HepG2 (cell line): Measurements from ENCODE around the gene ZNF185. TPM values are rescaled to one million over a fixed set of nuclear protein-coding genes. Genes with fewer than 3 reads are reported as not detected.

Experiments
- ATAC-seq: fragments of 200-7000 bp; cut with Tn5 transposase; 3 replicates; pipeline ENCODE4 v1.9.1; 2020; ENCODE audit warnings: mild to moderate bottlenecking, moderate library complexity
- BruUV-seq: library from RNA; stranded (reverse); fragments of 400-500 nt; replicated peaks from 2 replicates; lab custom pipeline; 2021; lab: Mats Ljungman, UMichigan
- CTCF ChIA-PET: fragments of 300-600 bp; formaldehyde crosslinking; extraction: SDS; loops from one replicate; lab custom pipeline; 2021; ENCODE audit warnings: low total read pairs, inconsistent platforms, low intra/inter-chr PET ratio; lab: Yijun Ruan, JAX
- POLR2A ChIA-PET: fragments of 350-600 bp; sonication (Branson Sonifier 250); formaldehyde crosslinking; loops from one replicate; lab custom pipeline; 2020; ENCODE audit warnings: antibody characterized with exemption, inconsistent platforms; lab: Yijun Ruan, JAX
- DNase-seq: peaks from one replicate; pipeline ENCODE4 v3.0.0-alpha.2; 2015; ENCODE audit warnings: low spot score
- FAIRE-seq: peaks from 3 replicates; lab custom pipeline; 2011; peaks lifted over from hg19 to GRCh38; lab: Jason Lieb, UNC
- H2AFZ ChIP-seq: one replicate; pipeline ENCODE4 v1.6.1; 2011; ENCODE audit warnings: low read length, inconsistent platforms
- H3K27ac ChIP-seq: fragments of 300-600 bp; 3 replicates; pipeline ENCODE4 v1.8.0; 2011; ENCODE audit warnings: mixed run types, mild to moderate bottlenecking, mixed read lengths, low read length, inconsistent platforms; ENCODE audit not compliant: insufficient read depth; ENCODE audit errors: extremely low read length
- H3K27me3 ChIP-seq, 2 experiments: fragments of 200-600 bp in 1 of 2; 2 replicates in 1 of 2; 3 replicates in 1 of 2; pipeline versions ENCODE4 v1.6.0 to v1.8.0; 2011; ENCODE audit warnings: low read length in 2 of 2, mild to moderate bottlenecking in 2 of 2, moderate library complexity in 2 of 2, inconsistent platforms in 1 of 2; ENCODE audit not compliant: insufficient read depth in 2 of 2, control insufficient read depth in 1 of 2
- H3K36me3 ChIP-seq, 2 experiments: fragments of 200-600 bp in 1 of 2; replicated peaks in 1 of 2; 2 replicates in 1 of 2; 3 replicates in 1 of 2; pipeline versions ENCODE4 v1.5.1 to v1.8.0; 2011; ENCODE audit warnings: low read length in 2 of 2, inconsistent platforms in 1 of 2; ENCODE audit not compliant: insufficient read depth in 2 of 2, control insufficient read depth in 1 of 2
- H3K4me1 ChIP-seq: 2 replicates; pipeline ENCODE4 v1.5.1; 2012; ENCODE audit warnings: low read length, inconsistent platforms; ENCODE audit not compliant: insufficient read depth
- H3K4me2 ChIP-seq: 2 replicates; pipeline ENCODE4 v1.6.0; 2011; ENCODE audit warnings: low read depth, low read length, inconsistent platforms
- H3K4me3 ChIP-seq, 3 experiments: fragments of 200-600 bp in 1 of 3; sonication (generic), shearing (Covaris generic) in 1 of 3; replicated peaks in 1 of 3; 2 replicates each; pipeline ENCODE4 v1.5.1; 2011 to 2016; ENCODE audit warnings: low read length in 3 of 3, inconsistent platforms in 2 of 3, low read depth in 2 of 3, mild to moderate bottlenecking in 2 of 3, control low read depth in 1 of 3, mixed read lengths in 1 of 3; ENCODE audit not compliant: insufficient read depth in 1 of 3
- H3K79me2 ChIP-seq: one replicate; pipeline ENCODE4 v1.6.1; 2011; ENCODE audit warnings: low read length, inconsistent platforms; ENCODE audit not compliant: insufficient read depth
- H3K9ac ChIP-seq: 2 replicates; pipeline ENCODE4 v1.6.0; 2011; ENCODE audit warnings: mild to moderate bottlenecking, low read depth, low read length, inconsistent platforms; ENCODE audit not compliant: insufficient read depth
- H3K9me3 ChIP-seq: 2 replicates; pipeline ENCODE4 v1.5.1; 2012; ENCODE audit warnings: mild to moderate bottlenecking, low read length
- H4K20me1 ChIP-seq: 2 replicates; pipeline ENCODE4 v1.6.0; 2011; ENCODE audit warnings: inconsistent platforms, mild to moderate bottlenecking, low read length, moderate library complexity; ENCODE audit not compliant: insufficient read depth
- ELF3 ChIP-seq: IDR thresholded peaks from 2 replicates; pipeline ENCODE4 v1.6.1; 2016; ENCODE audit warnings: missing genetic modification reagents, missing compliant biosample characterization
- MAFF ChIP-seq: IDR thresholded peaks from 2 replicates; pipeline ENCODE4 v1.6.1; 2011; ENCODE audit warnings: low read depth, low read length, improper control_type of control experiment
- TBX3 ChIP-seq: fragments of 450-650 bp; IDR thresholded peaks from 2 replicates; pipeline ENCODE4 v1.6.1; 2017; ENCODE audit warnings: antibody characterized with exemption, mild to moderate bottlenecking, inconsistent platforms, borderline replicate concordance
- ZBTB4 ChIP-seq: sonication (generic); formaldehyde crosslinking; IDR thresholded peaks from 2 replicates; pipeline ENCODE4 v1.4.0; 2020; ENCODE audit warnings: missing genetic modification reagents, mild to moderate bottlenecking, borderline replicate concordance
- ZBTB43 ChIP-seq: sonication (generic); formaldehyde crosslinking; conservative IDR thresholded peaks from 2 replicates; pipeline ENCODE4 v1.4.0; 2020; ENCODE audit warnings: missing genetic modification reagents
- ZNF883 ChIP-seq: sonication (generic); formaldehyde crosslinking; IDR thresholded peaks from 2 replicates; pipeline ENCODE4 v1.5.1; 2020; ENCODE audit warnings: mild to moderate bottlenecking, missing genetic modification reagents; ENCODE audit errors: not compliant biosample characterization
- whole genome bisulfite sequencing: methylation state at CpG from one replicate; pipeline ENCODE4 v1.1.6; 2017; ENCODE audit warnings: low lambda C conversion rate; 5-methylcytosine and 5-hydroxymethylcytosine counted together
- in situ Hi-C: cut with HindIII; loops from 2 replicates; pipeline ENCODE4 v1.10.0; 2017; ENCODE audit warnings: low pct_unique_long_range_greater_than_20kb; ENCODE audit not compliant: extremely low pct_ligation_motif_present
- intact Hi-C: fragments of 100-400 bp; cut with micrococcal nuclease; formaldehyde crosslinking; loops from one replicate; pipeline ENCODE4 v1.10.0; 2022; ENCODE audit not compliant: unreplicated experiment
- polyA plus RNA-seq, 8 experiments: library from polyadenylated mRNA; depleted of rRNA in 3 of 8; stranded (reverse) in 7 of 8; unstranded in 1 of 8; fragments of >200 nt; fragmentation: Illumina TruSeq in 4 of 8; extraction: Trizol in 4 of 8; gene quantifications; 2 replicates each; pipeline versions ENCODE4 v1.2.1 to v1.2.3, GENCODE V29; 2011 to 2016; ENCODE audit warnings: low read depth in 4 of 8, missing spikeins in 1 of 8, mixed read lengths in 1 of 8; ENCODE audit not compliant: insufficient read depth in 1 of 8
- total RNA-seq, 5 experiments: library from RNA; depleted of rRNA; stranded (reverse); fragments of >200 nt; fragmentation: Illumina TruSeq; extraction: Trizol; gene quantifications; 2 replicates each; pipeline ENCODE4 v1.2.3, GENCODE V29; 2016; ENCODE audit warnings: low read depth in 1 of 5

ZNF185 gene
- total and polyA plus RNA-seq, 2 of the 13 experiments (the other 11 are each of a cell fraction or from before 2014, with no cell fraction given), result 1.6 to 3.4 TPM

- intact Hi-C loops (no loop called here), in situ Hi-C loops (no loop called here)
- H3K79me2 ChIP-seq, result no peaks in the 10 kb centered on the region
- no peak overlapping the region for H2AFZ ChIP-seq
- no TSS peak for BruUV-seq
- CTCF ChIA-PET, result no interaction called here
- H3K4me2 ChIP-seq, result no peak overlapping the region
- H3K4me3 ChIP-seq, result no peak overlapping the region
- no peaks in the 10 kb centered on the region for H3K27me3 ChIP-seq
- no peaks in the 10 kb centered on the region for H3K36me3 ChIP-seq
- POLR2A ChIA-PET, result no interaction called here
- no peak for TF ChIP-seq MAFF
- no peak for TF ChIP-seq ZNF883 (CRISPR knock-in tag)
- no peak for TF ChIP-seq TBX3
- TF ChIP-seq ZBTB4, result no peak
- TF ChIP-seq ZBTB43 (CRISPR knock-in tag), result no peak
- no peak for TF ChIP-seq ELF3 (CRISPR knock-in tag)
- no peak for FAIRE-seq
- no peak overlapping the region for H3K9ac ChIP-seq
- no peak for DNase-seq
- no peak for ATAC-seq
- H3K9me3 ChIP-seq, result no peaks in the 10 kb centered on the region
- no peak overlapping the region for H3K27ac ChIP-seq
- 67% methylated on average over 4 of the region's 6 CpGs for WGBS
- H4K20me1 ChIP-seq, result no peaks in the 10 kb centered on the region
- no peaks in the 10 kb centered on the region for H3K4me1 ChIP-seq
Measured at GRCh38 chrX:152946681-152947080, 48.8 kb downstream of the ZNF185 start.

Other genes starting within 250 kb of the ZNF185 start
- gene MAGEA3, start 199.3 kb upstream of the ZNF185 start, total RNA-seq (2016; rRNA removed; fragmentation: Illumina TruSeq; extraction: Trizol), result not detected in 2 replicates
- gene MAGEA3, start 199.3 kb upstream of the ZNF185 start, polyA plus RNA-seq (2011; rRNA removed), result not detected in 2 replicates
- not detected in 2 replicates for gene CSAG2, start 188.8 kb upstream of the ZNF185 start, total RNA-seq (2016; rRNA removed; fragmentation: Illumina TruSeq; extraction: Trizol)
- not detected in 2 replicates for gene CSAG2, start 188.8 kb upstream of the ZNF185 start, polyA plus RNA-seq (2011; rRNA removed)
- gene MAGEA2B, start 183.4 kb upstream of the ZNF185 start, total RNA-seq (2016; rRNA removed; fragmentation: Illumina TruSeq; extraction: Trizol), result 0.09 TPM in 1 of 2 replicates, not detected in the other
- gene MAGEA2B, start 183.4 kb upstream of the ZNF185 start, polyA plus RNA-seq (2011; rRNA removed), result not detected in 2 replicates
- gene CSAG1, start 164.3 kb upstream of the ZNF185 start, total RNA-seq (2016; rRNA removed; fragmentation: Illumina TruSeq; extraction: Trizol), result not detected in 2 replicates
- gene CSAG1, start 164.3 kb upstream of the ZNF185 start, polyA plus RNA-seq (2011; rRNA removed), result not detected in 2 replicates
- not detected in 2 replicates for gene MAGEA12, start 164.3 kb upstream of the ZNF185 start, total RNA-seq (2016; rRNA removed; fragmentation: Illumina TruSeq; extraction: Trizol)
- not detected in 2 replicates for gene MAGEA12, start 164.3 kb upstream of the ZNF185 start, polyA plus RNA-seq (2011; rRNA removed)
- 0.15 and 0.35 TPM in 2 replicates for gene MAGEA2, start 144.2 kb upstream of the ZNF185 start, total RNA-seq (2016; rRNA removed; fragmentation: Illumina TruSeq; extraction: Trizol)
- 0.05 and 0.10 TPM in 2 replicates for gene MAGEA2, start 144.2 kb upstream of the ZNF185 start, polyA plus RNA-seq (2011; rRNA removed)
- gene CSAG3, start 138.8 kb upstream of the ZNF185 start, total RNA-seq (2016; rRNA removed; fragmentation: Illumina TruSeq; extraction: Trizol), result not detected in 2 replicates
- not detected in 2 replicates for gene CSAG3, start 138.8 kb upstream of the ZNF185 start, polyA plus RNA-seq (2011; rRNA removed)
- gene MAGEA6, start 128.4 kb upstream of the ZNF185 start, total RNA-seq (2016; rRNA removed; fragmentation: Illumina TruSeq; extraction: Trizol), result 0.97 and 1.3 TPM in 2 replicates
- 0.18 and 0.30 TPM in 2 replicates for gene MAGEA6, start 128.4 kb upstream of the ZNF185 start, polyA plus RNA-seq (2011; rRNA removed)
- gene CETN2, start 67.3 kb upstream of the ZNF185 start, total RNA-seq (2016; rRNA removed; fragmentation: Illumina TruSeq; extraction: Trizol), result 85.4 and 129 TPM in 2 replicates
- 13.1 and 17.2 TPM in 2 replicates for gene CETN2, start 67.3 kb upstream of the ZNF185 start, polyA plus RNA-seq (2011; rRNA removed)
- gene NSDHL, start 67.0 kb upstream of the ZNF185 start, total RNA-seq (2016; rRNA removed; fragmentation: Illumina TruSeq; extraction: Trizol), result 47.6 and 49.3 TPM in 2 replicates
- gene NSDHL, start 67.0 kb upstream of the ZNF185 start, polyA plus RNA-seq (2011; rRNA removed), result 26.2 and 35.9 TPM in 2 replicates
- gene PNMA5, start 96.0 kb downstream of the ZNF185 start, total RNA-seq (2016; rRNA removed; fragmentation: Illumina TruSeq; extraction: Trizol), result not detected in 2 replicates
- gene PNMA5, start 96.0 kb downstream of the ZNF185 start, polyA plus RNA-seq (2011; rRNA removed), result not detected in 2 replicates
- gene PNMA3, start 158.4 kb downstream of the ZNF185 start, total RNA-seq (2016; rRNA removed; fragmentation: Illumina TruSeq; extraction: Trizol), result not detected in 2 replicates
- not detected in 2 replicates for gene PNMA3, start 158.4 kb downstream of the ZNF185 start, polyA plus RNA-seq (2011; rRNA removed)
- gene PNMA6A, start 174.4 kb downstream of the ZNF185 start, total RNA-seq (2016; rRNA removed; fragmentation: Illumina TruSeq; extraction: Trizol), result 0.08 and 0.11 TPM in 2 replicates
- 0.66 and 1.1 TPM in 2 replicates for gene PNMA6A, start 174.4 kb downstream of the ZNF185 start, polyA plus RNA-seq (2011; rRNA removed)